HL-60 (cell line): ENCODE results near the gene MYH7B.

Experiments
- DNase-seq, 2 experiments: peaks; one replicate each; pipeline ENCODE4 v3.0.0-alpha.2; 2010 to 2020; ENCODE audit warnings: low read depth in 1 of 2, low spot score in 1 of 2
- H3K27ac ChIP-seq: fragments of 250-450 bp; sonication (Bioruptor Pico); replicated peaks from 2 replicates; pipeline ENCODE4 v1.5.1; 2020; ENCODE audit warnings: mild to moderate bottlenecking, moderate library complexity
- H3K27me3 ChIP-seq: fragments of 250-450 bp; sonication (Bioruptor Pico); 2 replicates; pipeline ENCODE4 v1.5.1; 2021; ENCODE audit warnings: mild to moderate bottlenecking, moderate library complexity; ENCODE audit not compliant: insufficient read depth, poor library complexity, severe bottlenecking
- H3K4me3 ChIP-seq: replicated peaks from 2 replicates; pipeline ENCODE4 v1.5.1; 2011; ENCODE audit warnings: mild to moderate bottlenecking, control low read depth, low read length; ENCODE audit not compliant: insufficient read depth
- CTCF ChIP-seq: IDR thresholded peaks from one replicate; pipeline ENCODE4 v1.5.1; 2011; ENCODE audit warnings: low read length, control low read depth, inconsistent platforms; ENCODE audit not compliant: insufficient read depth
- GABPA ChIP-seq: IDR thresholded peaks from 2 replicates; pipeline ENCODE4 v1.6.1; 2012; ENCODE audit warnings: low read depth
- POLR2AphosphoS5 ChIP-seq: IDR thresholded peaks from 2 replicates; pipeline ENCODE4 v1.6.1; 2012; ENCODE audit warnings: low read depth
- SPI1 ChIP-seq: IDR thresholded peaks from 2 replicates; pipeline ENCODE4 v1.6.1; 2012; ENCODE audit warnings: low read depth, mild to moderate bottlenecking, borderline replicate concordance
- TF ChIP-seq, protein P1 (sequence below): IDR thresholded peaks from 2 replicates; pipeline ENCODE4 v1.6.1; 2012; ENCODE audit warnings: low read depth; ENCODE audit not compliant: insufficient replicate concordance

MYH7B gene

DNA sequence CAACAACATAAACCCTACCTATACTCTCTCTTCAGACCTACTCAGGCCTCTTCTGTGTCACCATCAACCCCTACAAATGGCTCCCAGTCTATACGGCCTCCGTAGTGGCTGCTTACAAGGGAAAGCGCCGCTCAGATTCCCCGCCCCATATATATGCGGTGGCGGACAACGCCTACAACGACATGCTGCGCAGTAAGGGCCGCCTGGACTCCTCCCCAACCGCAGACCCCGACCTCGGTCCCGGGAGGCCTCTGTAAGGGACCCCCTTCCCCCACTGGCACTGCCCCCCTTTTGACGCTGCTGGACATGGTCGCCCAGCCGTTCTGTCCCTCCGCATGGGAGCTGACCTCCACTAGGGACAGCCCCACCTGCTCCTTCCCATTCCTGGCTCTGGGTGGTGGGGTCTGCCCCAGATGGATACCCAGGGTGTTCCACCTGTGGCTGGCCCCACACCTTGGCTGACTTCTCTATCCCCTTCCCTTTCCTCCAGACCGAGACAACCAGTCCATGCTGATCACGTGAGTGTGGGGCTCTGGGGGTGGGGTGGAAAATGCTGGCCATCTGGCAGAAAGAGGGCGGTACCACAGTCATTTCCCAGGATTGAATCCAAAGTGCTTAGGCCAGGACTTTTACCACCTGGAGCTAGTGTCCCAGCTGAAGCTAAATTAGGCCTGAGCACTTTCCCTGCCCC lies 25.0 kb downstream of the MYH7B start:
- no peak overlapping the region for H3K27ac ChIP-seq
- no peak for DNase-seq
- TF ChIP-seq SPI1 (no peak), POLR2AphosphoS5 (no peak), CTCF (no peak), GABPA (no peak)
- TF ChIP-seq, protein P1, sequence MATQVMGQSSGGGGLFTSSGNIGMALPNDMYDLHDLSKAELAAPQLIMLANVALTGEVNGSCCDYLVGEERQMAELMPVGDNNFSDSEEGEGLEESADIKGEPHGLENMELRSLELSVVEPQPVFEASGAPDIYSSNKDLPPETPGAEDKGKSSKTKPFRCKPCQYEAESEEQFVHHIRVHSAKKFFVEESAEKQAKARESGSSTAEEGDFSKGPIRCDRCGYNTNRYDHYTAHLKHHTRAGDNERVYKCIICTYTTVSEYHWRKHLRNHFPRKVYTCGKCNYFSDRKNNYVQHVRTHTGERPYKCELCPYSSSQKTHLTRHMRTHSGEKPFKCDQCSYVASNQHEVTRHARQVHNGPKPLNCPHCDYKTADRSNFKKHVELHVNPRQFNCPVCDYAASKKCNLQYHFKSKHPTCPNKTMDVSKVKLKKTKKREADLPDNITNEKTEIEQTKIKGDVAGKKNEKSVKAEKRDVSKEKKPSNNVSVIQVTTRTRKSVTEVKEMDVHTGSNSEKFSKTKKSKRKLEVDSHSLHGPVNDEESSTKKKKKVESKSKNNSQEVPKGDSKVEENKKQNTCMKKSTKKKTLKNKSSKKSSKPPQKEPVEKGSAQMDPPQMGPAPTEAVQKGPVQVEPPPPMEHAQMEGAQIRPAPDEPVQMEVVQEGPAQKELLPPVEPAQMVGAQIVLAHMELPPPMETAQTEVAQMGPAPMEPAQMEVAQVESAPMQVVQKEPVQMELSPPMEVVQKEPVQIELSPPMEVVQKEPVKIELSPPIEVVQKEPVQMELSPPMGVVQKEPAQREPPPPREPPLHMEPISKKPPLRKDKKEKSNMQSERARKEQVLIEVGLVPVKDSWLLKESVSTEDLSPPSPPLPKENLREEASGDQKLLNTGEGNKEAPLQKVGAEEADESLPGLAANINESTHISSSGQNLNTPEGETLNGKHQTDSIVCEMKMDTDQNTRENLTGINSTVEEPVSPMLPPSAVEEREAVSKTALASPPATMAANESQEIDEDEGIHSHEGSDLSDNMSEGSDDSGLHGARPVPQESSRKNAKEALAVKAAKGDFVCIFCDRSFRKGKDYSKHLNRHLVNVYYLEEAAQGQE: no peak
- H3K27me3 ChIP-seq: no peaks in the 10 kb centered on the region
- no peak overlapping the region for H3K4me3 ChIP-seq

- H3K27ac ChIP-seq: no peak overlapping the region
- H3K27me3 ChIP-seq: no peaks in the 10 kb centered on the region
- H3K4me3 ChIP-seq: no peak overlapping the region
- TF ChIP-seq POLR2AphosphoS5 (no peak), CTCF (no peak), GABPA (no peak), SPI1 (no peak)
- TF ChIP-seq, protein P1: no peak
- DNase-seq: no peak
These were observed 26.8 kb downstream of the MYH7B start for GRCh38 chr20:34982270-34983088.

DNA sequence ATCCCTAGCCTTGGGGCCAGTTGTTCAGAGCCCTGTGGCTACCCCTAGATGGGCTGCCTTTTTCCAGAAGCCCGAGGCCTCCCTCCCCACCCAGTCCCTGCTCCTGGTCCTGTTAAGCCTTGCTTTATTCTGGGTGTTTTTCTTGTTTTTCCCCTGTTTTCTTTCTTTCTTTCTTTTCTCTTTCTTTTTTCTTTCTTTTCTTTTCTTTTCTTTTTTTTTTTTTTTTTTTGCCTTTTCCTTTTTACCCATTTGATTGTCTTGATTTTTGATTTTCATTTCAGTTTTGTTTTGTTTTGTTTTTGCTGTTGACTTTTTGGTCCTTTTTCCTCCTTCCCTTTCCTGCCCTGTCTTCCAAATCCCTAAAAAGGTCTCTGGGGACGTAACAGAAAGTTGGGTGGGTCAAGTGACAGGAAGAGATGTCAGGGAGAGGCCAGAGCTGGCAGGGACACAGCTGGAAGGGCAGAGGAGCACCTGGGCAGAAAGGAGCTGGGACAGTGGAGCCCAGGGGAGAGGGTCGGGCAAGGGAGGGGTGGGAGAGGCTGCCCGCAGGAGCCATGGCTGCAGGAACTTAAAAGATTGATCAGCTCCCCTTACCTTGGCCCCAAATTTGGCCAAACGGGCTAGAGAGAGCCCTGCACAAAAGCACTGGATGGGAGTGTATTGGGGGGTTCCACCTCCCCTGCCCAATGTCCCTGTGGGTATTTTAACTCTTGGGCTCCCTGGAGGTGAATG lies 27.6 kb downstream of the MYH7B start:
- TF ChIP-seq POLR2AphosphoS5: no peak
- TF ChIP-seq, protein P1: no peak
- TF ChIP-seq SPI1: no peak
- no peak for TF ChIP-seq GABPA
- TF ChIP-seq CTCF: no peak
- Histone ChIP-seq H3K4me3 (no peak overlapping the region), H3K27me3 (no peaks in the 10 kb centered on the region), H3K27ac (no peak overlapping the region)
- no peak for DNase-seq
